ENCODE measurements around the gene SCGB1C1. TPM values are rescaled to one million over a fixed set of nuclear protein-coding genes. Genes with fewer than 3 reads are reported as not detected.

Gene SCGB1C1
- total and polyA plus RNA-seq, 2 of the 8 experiments (the other 6 are each of a cell fraction or from before 2014, with no cell fraction given) = not detected

DNA sequence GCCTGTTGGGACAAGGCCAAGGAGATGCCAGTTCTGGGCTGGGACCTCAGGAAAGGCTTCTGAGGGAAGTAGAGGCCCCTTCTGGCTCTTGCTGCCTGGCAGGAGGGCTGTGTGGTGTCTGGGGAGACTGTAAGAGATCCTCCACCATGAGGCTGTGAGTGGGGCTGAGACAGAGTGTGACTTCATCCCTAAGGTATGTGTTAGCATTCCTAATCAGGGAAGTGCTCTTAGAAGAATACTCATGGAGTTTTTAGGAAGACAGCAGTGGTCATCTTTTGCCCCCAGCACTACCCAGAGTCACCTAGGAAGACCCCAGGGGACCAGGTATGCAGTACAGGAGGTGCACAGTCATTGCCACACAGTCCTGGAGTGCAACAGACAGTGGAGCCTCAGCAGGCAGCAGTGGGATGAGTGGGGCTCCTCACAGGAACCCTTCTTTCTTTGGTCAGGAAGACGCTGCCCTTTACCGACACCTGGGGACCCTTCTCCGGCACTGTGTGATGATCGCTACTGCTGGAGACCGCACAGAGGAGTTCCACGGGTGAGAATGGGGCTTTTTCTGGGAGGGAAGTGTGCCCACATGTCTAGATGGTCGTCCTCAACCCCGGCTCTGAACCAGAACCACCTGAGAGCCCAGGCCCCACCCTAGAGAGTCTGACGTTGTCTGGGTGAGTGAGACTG, 17.4 kb downstream of the SCGB1C1 start (continued):
- TF ChIP-seq, protein P1, sequence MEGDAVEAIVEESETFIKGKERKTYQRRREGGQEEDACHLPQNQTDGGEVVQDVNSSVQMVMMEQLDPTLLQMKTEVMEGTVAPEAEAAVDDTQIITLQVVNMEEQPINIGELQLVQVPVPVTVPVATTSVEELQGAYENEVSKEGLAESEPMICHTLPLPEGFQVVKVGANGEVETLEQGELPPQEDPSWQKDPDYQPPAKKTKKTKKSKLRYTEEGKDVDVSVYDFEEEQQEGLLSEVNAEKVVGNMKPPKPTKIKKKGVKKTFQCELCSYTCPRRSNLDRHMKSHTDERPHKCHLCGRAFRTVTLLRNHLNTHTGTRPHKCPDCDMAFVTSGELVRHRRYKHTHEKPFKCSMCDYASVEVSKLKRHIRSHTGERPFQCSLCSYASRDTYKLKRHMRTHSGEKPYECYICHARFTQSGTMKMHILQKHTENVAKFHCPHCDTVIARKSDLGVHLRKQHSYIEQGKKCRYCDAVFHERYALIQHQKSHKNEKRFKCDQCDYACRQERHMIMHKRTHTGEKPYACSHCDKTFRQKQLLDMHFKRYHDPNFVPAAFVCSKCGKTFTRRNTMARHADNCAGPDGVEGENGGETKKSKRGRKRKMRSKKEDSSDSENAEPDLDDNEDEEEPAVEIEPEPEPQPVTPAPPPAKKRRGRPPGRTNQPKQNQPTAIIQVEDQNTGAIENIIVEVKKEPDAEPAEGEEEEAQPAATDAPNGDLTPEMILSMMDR (IDR thresholded peaks at IDR 0.05; ENCODE audit: control extremely low read depth in 1 of 3, insufficient read depth in 1 of 3, low read depth in 1 of 3, low read length in 3 of 3) = no peak
- TF ChIP-seq SRF (IDR thresholded peaks at IDR 0.05; ENCODE audit: low read depth, low read length) (no peak), TAF7 (optimal IDR thresholded peaks at IDR 0.05; ENCODE audit: borderline replicate concordance, low read depth, low read length) (no peak)

Measured in H1 (cell line).